22Rv1 (cell line): ENCODE measurements around the gene OR1E2.
"Not testable (repeated sequence)": the region's sequence is repeated elsewhere in the genome, so short reads cannot be mapped to it uniquely, and the experiment has no call there.

Experiments used
- ZFX ChIP-seq: fragments of 450-650 bp; IDR thresholded peaks from 2 replicates; pipeline ENCODE4 v1.6.1; 2017; ENCODE audit warnings: antibody characterized with exemption, borderline replicate concordance
- TF ChIP-seq, protein P1 (sequence below): fragments of 450-650 bp; IDR thresholded peaks from 2 replicates; pipeline ENCODE4 v1.5.1; 2017; ENCODE audit warnings: mild to moderate bottlenecking

DNA sequence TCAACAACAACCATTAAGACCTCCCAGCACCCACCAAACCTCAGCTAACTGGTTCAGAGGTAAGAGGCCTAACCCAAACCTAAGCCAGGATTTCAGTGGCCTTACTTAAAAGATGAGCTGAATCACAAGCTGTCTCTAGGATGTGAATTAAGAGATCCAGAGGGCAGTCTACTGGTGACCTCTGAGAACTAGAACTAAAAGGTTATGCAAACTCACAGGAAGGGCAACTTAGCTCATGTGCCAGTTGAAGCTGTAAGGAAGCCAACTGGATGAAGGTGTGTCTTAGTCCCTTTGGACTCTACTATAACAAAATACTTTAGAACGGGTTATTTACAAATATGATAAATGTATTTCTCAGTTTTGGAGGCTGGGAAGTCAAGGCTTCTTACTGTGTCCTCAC lies 32.7 kb upstream of the OR1E2 start:
- TF ChIP-seq, protein P1, sequence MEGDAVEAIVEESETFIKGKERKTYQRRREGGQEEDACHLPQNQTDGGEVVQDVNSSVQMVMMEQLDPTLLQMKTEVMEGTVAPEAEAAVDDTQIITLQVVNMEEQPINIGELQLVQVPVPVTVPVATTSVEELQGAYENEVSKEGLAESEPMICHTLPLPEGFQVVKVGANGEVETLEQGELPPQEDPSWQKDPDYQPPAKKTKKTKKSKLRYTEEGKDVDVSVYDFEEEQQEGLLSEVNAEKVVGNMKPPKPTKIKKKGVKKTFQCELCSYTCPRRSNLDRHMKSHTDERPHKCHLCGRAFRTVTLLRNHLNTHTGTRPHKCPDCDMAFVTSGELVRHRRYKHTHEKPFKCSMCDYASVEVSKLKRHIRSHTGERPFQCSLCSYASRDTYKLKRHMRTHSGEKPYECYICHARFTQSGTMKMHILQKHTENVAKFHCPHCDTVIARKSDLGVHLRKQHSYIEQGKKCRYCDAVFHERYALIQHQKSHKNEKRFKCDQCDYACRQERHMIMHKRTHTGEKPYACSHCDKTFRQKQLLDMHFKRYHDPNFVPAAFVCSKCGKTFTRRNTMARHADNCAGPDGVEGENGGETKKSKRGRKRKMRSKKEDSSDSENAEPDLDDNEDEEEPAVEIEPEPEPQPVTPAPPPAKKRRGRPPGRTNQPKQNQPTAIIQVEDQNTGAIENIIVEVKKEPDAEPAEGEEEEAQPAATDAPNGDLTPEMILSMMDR, result not testable (repeated sequence)
- not testable (repeated sequence) for TF ChIP-seq ZFX
